ENCODE data around the gene MNX1. TPM values are rescaled to one million over a fixed set of nuclear protein-coding genes. Genes with fewer than 3 reads are reported as not detected.

MNX1 gene
- total RNA-seq, 1 donor from 2014 or later = not detected

DNA sequence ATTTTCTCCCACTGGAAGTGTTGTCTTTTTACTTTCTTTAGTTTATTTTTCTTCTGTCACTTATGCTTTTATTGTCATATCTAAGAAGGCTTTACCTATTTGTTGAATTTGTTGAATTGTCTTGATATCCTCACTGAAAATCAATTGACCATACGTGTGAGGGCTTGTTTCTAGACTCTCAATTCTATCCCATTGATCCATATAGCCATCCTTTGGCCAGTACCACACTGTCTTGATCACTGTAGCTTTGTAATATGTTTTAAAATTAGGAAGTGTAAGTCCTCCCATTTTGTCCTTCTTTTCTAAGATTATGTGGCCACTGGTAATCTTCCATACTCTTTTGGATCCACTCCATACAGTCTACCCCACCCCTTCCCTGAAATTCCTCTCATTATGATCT is 25.5 kb upstream of the MNX1 start:
- Histone ChIP-seq H3K79me2 (ENCODE audit: low read depth) (no peaks in the 10 kb centered on the region), H3F3A (ENCODE audit: low read depth) (no peaks in the 10 kb centered on the region), H3K4me2 (no peak overlapping the region), H2AFZ (replicated peaks) (no peak overlapping the region), H3K27ac (no peak overlapping the region), H3K9me3 (ENCODE audit: low read depth) (no peaks in the 10 kb centered on the region), H3K27me3 (peaks cover 50% of the 10 kb centered on the region), H3K9ac (no peak overlapping the region), H4K20me1 (ENCODE audit: low read depth) (no peaks in the 10 kb centered on the region), H3K36me3 (no peaks in the 10 kb centered on the region), H3K4me1 (no peaks in the 10 kb centered on the region), H3K4me3 (no peak overlapping the region)
- Mint-ChIP-seq H3K9me3 (peaks cover 12% of the 10 kb centered on the region), H3K36me3 (no peaks in the 10 kb centered on the region), H3K4me3 (no peak overlapping the region), H3K27ac (no peak overlapping the region), H3K4me1 (no peaks in the 10 kb centered on the region), H3K27me3 (ENCODE audit: insufficient read depth, low read depth) (peaks cover 20% of the 10 kb centered on the region)
- TF ChIP-seq EZH2phosphoT487 (IDR thresholded peaks at IDR 0.05) = no peak
- no peak for TF ChIP-seq EZH2 (IDR thresholded peaks at IDR 0.05)
- TF ChIP-seq, protein P1, sequence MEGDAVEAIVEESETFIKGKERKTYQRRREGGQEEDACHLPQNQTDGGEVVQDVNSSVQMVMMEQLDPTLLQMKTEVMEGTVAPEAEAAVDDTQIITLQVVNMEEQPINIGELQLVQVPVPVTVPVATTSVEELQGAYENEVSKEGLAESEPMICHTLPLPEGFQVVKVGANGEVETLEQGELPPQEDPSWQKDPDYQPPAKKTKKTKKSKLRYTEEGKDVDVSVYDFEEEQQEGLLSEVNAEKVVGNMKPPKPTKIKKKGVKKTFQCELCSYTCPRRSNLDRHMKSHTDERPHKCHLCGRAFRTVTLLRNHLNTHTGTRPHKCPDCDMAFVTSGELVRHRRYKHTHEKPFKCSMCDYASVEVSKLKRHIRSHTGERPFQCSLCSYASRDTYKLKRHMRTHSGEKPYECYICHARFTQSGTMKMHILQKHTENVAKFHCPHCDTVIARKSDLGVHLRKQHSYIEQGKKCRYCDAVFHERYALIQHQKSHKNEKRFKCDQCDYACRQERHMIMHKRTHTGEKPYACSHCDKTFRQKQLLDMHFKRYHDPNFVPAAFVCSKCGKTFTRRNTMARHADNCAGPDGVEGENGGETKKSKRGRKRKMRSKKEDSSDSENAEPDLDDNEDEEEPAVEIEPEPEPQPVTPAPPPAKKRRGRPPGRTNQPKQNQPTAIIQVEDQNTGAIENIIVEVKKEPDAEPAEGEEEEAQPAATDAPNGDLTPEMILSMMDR (IDR thresholded peaks at IDR 0.05) = no peak
- no peak for DNase-seq (ENCODE audit: low spot score)

DNA sequence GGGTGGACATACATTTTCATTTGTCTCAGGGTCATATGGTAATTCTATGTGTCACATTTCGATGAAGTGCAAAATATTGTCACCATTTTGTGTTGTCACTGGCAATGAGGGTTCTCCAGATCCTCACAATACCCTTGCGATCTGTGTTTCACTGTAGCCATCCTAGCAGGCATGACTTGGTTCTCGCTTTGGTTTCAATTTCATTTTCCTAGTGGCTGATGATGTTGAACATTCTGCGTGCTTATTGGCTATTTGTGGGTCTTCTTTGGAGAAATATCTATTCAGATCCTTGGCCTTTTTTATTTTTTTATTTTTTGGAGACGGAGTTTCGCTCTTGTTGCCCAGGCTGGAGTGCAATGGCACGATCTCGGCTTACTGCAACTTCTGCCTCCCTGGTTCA is 24.8 kb upstream of the MNX1 start:
- H3K4me1 Mint-ChIP-seq = no peaks in the 10 kb centered on the region
- H3K4me3 ChIP-seq = no peak overlapping the region
- no peaks in the 10 kb centered on the region for H3K4me1 ChIP-seq
- H3F3A ChIP-seq (ENCODE audit: low read depth) = no peaks in the 10 kb centered on the region
- H3K79me2 ChIP-seq (ENCODE audit: low read depth) = no peaks in the 10 kb centered on the region
- H3K27ac ChIP-seq = no peak overlapping the region
- no peak for DNase-seq (ENCODE audit: low spot score)
- no peak overlapping the region for H3K4me3 Mint-ChIP-seq
- TF ChIP-seq EZH2phosphoT487 (IDR thresholded peaks at IDR 0.05) (no peak), EZH2 (IDR thresholded peaks at IDR 0.05) (no peak)
- TF ChIP-seq, protein P1 (IDR thresholded peaks at IDR 0.05) = no peak
- peaks cover 57% of the 10 kb centered on the region for H3K27me3 ChIP-seq
- H3K36me3 Mint-ChIP-seq = no peaks in the 10 kb centered on the region
- H3K27me3 Mint-ChIP-seq (ENCODE audit: insufficient read depth, low read depth) = peaks cover 18% of the 10 kb centered on the region
- H3K4me2 ChIP-seq = no peak overlapping the region
- no peaks in the 10 kb centered on the region for H3K9me3 ChIP-seq (ENCODE audit: low read depth)
- peaks cover 12% of the 10 kb centered on the region for H3K9me3 Mint-ChIP-seq
- no peak overlapping the region for H2AFZ ChIP-seq (replicated peaks)
- no peaks in the 10 kb centered on the region for H3K36me3 ChIP-seq
- H3K27ac Mint-ChIP-seq = no peak overlapping the region
- H3K9ac ChIP-seq = no peak overlapping the region
- H4K20me1 ChIP-seq (ENCODE audit: low read depth) = no peaks in the 10 kb centered on the region

DNA sequence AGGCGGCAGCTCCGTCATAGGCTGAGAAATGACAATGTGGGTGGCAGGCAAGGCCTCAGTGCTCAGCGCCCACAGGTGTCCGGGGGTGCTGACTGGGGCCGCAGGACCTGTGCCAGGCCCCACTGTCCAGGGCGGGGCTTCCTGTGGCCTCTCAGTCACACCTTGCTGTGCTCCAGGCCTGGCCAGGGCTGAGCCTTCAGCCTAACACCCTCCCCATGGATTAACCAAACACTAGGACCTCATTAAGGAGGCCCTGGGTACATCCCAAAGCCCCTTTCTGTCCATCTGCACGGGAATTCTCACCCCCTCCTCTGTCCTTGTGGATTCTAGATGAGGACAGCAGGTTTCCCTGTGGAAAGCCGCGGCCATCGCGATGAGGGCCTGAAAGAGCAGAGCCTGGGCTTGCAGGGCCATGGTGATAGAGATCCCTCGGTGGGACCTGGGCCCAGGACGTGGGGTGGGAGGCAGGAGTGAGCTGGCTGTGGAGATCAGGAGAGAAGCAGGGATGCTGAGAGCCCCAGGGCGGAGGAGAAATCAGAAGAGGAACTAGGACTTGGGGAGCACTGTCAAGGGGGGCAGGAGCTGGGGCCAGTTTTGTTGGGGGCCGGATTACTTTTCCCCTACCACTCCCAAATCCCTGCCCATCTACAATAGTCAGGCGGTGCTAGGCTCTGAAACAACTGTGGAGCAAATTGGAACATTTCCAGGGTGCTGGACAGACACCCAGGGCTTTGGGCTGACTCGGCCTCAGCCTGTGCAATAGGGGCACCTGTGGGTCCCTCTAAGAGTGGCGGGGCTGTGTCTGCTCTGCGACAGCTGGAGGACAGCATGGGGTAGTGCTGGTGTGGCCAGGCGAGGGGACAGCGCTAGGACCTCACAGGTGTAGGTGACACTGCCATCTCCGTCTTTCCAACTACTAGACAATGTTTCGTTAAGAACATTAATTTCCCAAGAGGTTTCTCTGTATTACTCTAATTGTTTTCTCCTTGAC is 23.3 kb upstream of the MNX1 start:
- Mint-ChIP-seq H3K27me3 (ENCODE audit: insufficient read depth, low read depth) (peaks cover 24% of the 10 kb centered on the region), H3K4me3 (no peak overlapping the region)
- TF ChIP-seq EZH2 (IDR thresholded peaks at IDR 0.05) (no peak), EZH2phosphoT487 (IDR thresholded peaks at IDR 0.05) (no peak)
- TF ChIP-seq, protein P1 (IDR thresholded peaks at IDR 0.05) = no peak

More for the DNA sequence above, 23.3 kb upstream of the MNX1 start:
- H3K36me3 ChIP-seq = no peaks in the 10 kb centered on the region
- no peaks in the 10 kb centered on the region for H3F3A ChIP-seq (ENCODE audit: low read depth)
- no peak overlapping the region for H3K9ac ChIP-seq
- no peaks in the 10 kb centered on the region for H3K4me1 Mint-ChIP-seq
- H3K9me3 ChIP-seq (ENCODE audit: low read depth) = no peaks in the 10 kb centered on the region
- no peak overlapping the region for H3K27ac Mint-ChIP-seq
- H3K79me2 ChIP-seq (ENCODE audit: low read depth) = no peaks in the 10 kb centered on the region
- no peak for DNase-seq (ENCODE audit: low spot score)
- peaks cover 72% of the 10 kb centered on the region for H3K27me3 ChIP-seq
- H3K27ac ChIP-seq = no peak overlapping the region
- H3K4me3 ChIP-seq = no peak overlapping the region
- H3K4me2 ChIP-seq = no peak overlapping the region
- peaks cover 12% of the 10 kb centered on the region for H3K9me3 Mint-ChIP-seq
- no peaks in the 10 kb centered on the region for H4K20me1 ChIP-seq (ENCODE audit: low read depth)
- H2AFZ ChIP-seq (replicated peaks) = no peak overlapping the region
- H3K4me1 ChIP-seq = no peaks in the 10 kb centered on the region
- no peaks in the 10 kb centered on the region for H3K36me3 Mint-ChIP-seq
